Measurements from ENCODE around the gene TIMD4. TPM values are rescaled to one million over a fixed set of nuclear protein-coding genes. Genes with fewer than 3 reads are reported as not detected.

TIMD4 gene
- total and polyA plus RNA-seq, 12 donors = 0.07 to 2.3 (median 0.18) TPM; not detected in 7

DNA sequence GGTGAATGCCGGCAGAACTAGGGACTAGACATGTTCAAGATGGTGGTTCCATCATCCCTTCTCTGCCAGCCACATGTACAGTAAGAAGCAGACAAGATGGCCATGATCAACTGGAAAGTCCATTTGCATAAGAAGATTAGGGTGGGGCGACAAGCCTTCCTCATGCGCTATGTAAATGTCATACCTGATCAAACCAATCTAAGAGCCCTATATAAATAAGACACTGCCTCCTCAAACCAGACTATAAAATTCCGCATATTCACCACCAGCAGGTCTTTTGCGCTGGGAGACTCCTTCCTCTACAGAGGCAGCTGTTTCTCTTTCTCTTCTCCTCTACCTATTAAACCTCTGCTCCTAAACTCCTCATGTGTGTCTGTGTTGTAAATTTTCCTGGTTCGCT, 53.8 kb downstream of the TIMD4 start:
- intact Hi-C loops (cut with DNase I) = no loop called here
- Histone ChIP-seq H3K36me3 (no peaks in the 10 kb centered on the region), H3K27ac (no peak overlapping the region), H3K4me3 (no peak overlapping the region), H3K27me3 (no peaks in the 10 kb centered on the region), H3K4me1 (peaks cover 0 to 11% (median 0%) of the 10 kb centered on the region in 9 donors), H3K9me3 (peaks cover 0 to 4% (median 0%) of the 10 kb centered on the region in 11 donors)
- TF ChIP-seq, protein P1, sequence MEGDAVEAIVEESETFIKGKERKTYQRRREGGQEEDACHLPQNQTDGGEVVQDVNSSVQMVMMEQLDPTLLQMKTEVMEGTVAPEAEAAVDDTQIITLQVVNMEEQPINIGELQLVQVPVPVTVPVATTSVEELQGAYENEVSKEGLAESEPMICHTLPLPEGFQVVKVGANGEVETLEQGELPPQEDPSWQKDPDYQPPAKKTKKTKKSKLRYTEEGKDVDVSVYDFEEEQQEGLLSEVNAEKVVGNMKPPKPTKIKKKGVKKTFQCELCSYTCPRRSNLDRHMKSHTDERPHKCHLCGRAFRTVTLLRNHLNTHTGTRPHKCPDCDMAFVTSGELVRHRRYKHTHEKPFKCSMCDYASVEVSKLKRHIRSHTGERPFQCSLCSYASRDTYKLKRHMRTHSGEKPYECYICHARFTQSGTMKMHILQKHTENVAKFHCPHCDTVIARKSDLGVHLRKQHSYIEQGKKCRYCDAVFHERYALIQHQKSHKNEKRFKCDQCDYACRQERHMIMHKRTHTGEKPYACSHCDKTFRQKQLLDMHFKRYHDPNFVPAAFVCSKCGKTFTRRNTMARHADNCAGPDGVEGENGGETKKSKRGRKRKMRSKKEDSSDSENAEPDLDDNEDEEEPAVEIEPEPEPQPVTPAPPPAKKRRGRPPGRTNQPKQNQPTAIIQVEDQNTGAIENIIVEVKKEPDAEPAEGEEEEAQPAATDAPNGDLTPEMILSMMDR (IDR thresholded peaks at IDR 0.05) = no peak
- no peak for DNase-seq
- WGBS, 2 donors = 94 to 95% methylated on average over 6 of the region's 6 CpGs
- no peak for ATAC-seq

DNA sequence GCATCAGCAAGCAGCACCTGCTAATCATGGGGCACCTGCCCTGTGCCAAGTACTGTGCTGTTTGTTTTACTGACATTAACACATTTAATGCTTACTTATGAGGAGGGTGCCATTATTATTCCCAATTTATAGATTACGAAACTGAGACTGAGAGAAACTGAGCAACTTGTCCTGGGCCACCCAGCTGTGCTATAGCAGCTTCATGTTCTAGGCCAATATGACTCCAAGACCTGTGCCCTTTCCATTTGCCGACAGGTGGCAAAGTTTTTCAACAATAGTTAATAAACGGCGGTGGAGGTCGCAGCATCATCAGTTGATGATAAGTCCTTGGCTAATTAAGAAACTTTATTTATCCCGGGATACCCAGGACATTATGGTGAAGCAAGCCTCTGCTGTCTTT, 55.4 kb downstream of the TIMD4 start:
- WGBS, 2 donors = 83 to 89% methylated on average over 6 of the region's 6 CpGs
- intact Hi-C loops (cut with DNase I) = no loop called here
- H3K27me3 ChIP-seq = no peaks in the 10 kb centered on the region
- DNase-seq = no peak
- H3K4me3 ChIP-seq = no peak overlapping the region
- no peak for ATAC-seq
- H3K9me3 ChIP-seq = no peaks in the 10 kb centered on the region
- H3K27ac ChIP-seq = no peak overlapping the region
- H3K36me3 ChIP-seq = no peaks in the 10 kb centered on the region
- TF ChIP-seq, protein P1 (IDR thresholded peaks at IDR 0.05) = no peak
- no peaks in the 10 kb centered on the region for H3K4me1 ChIP-seq

DNA sequence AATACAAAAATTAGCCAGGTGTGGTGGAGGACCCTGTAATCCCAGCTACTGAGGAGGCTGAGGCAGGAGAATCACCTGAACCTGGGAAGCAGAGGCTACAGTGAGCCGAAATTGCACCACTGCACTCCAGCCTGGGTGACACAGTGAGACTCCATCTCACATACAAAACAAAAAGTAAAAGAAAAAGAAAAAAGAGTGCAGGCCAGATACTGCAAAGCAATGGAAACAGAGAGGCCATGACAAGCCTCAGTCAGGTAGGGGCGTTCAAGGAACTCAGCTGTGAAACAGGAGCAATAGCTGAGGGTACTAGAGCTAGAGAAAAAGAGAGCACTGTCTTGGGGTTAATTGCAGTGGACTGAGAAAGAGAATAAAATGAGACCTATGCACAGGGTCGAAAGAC, 56.2 kb downstream of the TIMD4 start:
- Histone ChIP-seq H3K9me3 (no peaks in the 10 kb centered on the region), H3K4me3 (no peak overlapping the region), H3K27me3 (no peaks in the 10 kb centered on the region), H3K27ac (no peak overlapping the region), H3K36me3 (no peaks in the 10 kb centered on the region), H3K4me1 (no peaks in the 10 kb centered on the region)
- no peak for DNase-seq
- intact Hi-C loops (cut with DNase I) = no loop called here
- TF ChIP-seq, protein P1 (IDR thresholded peaks at IDR 0.05) = no peak
- WGBS, 2 donors = 74 to 83% methylated on average over 3 of the region's 3 CpGs
- no peak for ATAC-seq

DNA sequence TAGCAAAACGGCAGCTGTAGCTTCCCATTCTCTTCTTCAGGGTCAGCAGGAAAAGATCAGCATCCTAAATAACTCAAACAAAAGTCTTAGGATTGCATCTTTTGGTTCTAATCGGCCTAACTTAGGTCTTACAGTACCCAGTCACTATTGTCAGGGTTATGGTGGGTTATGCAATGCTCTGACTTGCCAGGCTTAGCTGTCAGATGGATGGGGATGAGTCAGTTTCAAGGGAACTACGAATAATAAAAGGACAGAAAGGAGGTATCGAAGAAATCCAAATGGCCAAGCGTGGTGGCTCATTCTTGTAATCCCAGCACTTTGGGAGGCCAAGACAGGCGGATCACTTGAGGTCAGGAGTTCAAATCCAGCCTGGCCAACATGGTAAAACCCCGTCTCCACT, 66.5 kb downstream of the TIMD4 start:
- Histone ChIP-seq H3K9me3 (no peaks in the 10 kb centered on the region), H3K27ac (no peak overlapping the region), H3K4me3 (no peak overlapping the region), H3K4me1 (no peaks in the 10 kb centered on the region), H3K27me3 (no peaks in the 10 kb centered on the region), H3K36me3 (no peaks in the 10 kb centered on the region)
- TF ChIP-seq, protein P1 (IDR thresholded peaks at IDR 0.05) = no peak
- intact Hi-C loops (cut with DNase I) = no loop called here
- no peak for DNase-seq
- 75 to 86% methylated on average over 7 of the region's 7 CpGs for WGBS, 2 donors
- no peak for ATAC-seq

Measured in heart right ventricle (tissue), 16 donors.